WTC11 (cell line): ENCODE data around the gene SBNO2. TPM values are rescaled to one million over a fixed set of nuclear protein-coding genes. Genes with fewer than 3 reads are reported as not detected.
A peak's percentile ranks its signal among the peaks of the same experiment; 100 is the strongest.

ENCODE experiments used
- ATAC-seq: fragments of 200-7000 bp; cut with Tn5 transposase; 2 replicates; pipeline ENCODE4 v1.10.0; 2021; ENCODE audit warnings: mild to moderate bottlenecking, moderate library complexity
- CTCF ChIA-PET: fragments of 300-600 bp; sonication (Branson Sonifier 250); formaldehyde crosslinking; loops from one replicate; lab custom pipeline; 2021; ENCODE audit warnings: antibody characterized with exemption; lab: Charles Lee
- POLR2A ChIA-PET: fragments of 350-600 bp; sonication (Branson Sonifier 250); formaldehyde crosslinking; loops from one replicate; lab custom pipeline; 2021; ENCODE audit warnings: antibody characterized with exemption; lab: Charles Lee
- DNase-seq: peaks from one replicate; pipeline ENCODE4 v3.0.0; 2021; ENCODE audit warnings: low spot score
- H3K27ac Mint-ChIP-seq: 2 replicates; pipeline ENCODE4 v1.8.0; 2021; ENCODE audit warnings: mixed read lengths
- H3K27me3 Mint-ChIP-seq: 2 replicates; pipeline ENCODE4 v1.8.0; 2021; ENCODE audit warnings: low read depth, mild to moderate bottlenecking, moderate library complexity, mixed read lengths
- H3K36me3 Mint-ChIP-seq: 2 replicates; pipeline ENCODE4 v1.8.0; 2021; ENCODE audit warnings: mixed read lengths
- H3K4me1 Mint-ChIP-seq: 2 replicates; pipeline ENCODE4 v1.8.0; 2022; ENCODE audit warnings: mixed read lengths
- H3K4me3 Mint-ChIP-seq: 2 replicates; pipeline ENCODE4 v1.8.0; 2021; ENCODE audit warnings: mild to moderate bottlenecking, moderate library complexity, mixed read lengths
- H3K9me3 Mint-ChIP-seq: 2 replicates; pipeline ENCODE4 v1.8.0; 2021; ENCODE audit warnings: mixed read lengths
- CREB1 ChIP-seq: sonication (generic); formaldehyde crosslinking; IDR thresholded peaks from 2 replicates; pipeline ENCODE4 v1.8.0; 2023; ENCODE audit warnings: mild to moderate bottlenecking, missing genetic modification reagents
- E2F1 ChIP-seq: sonication (generic); formaldehyde crosslinking; IDR thresholded peaks from 2 replicates; pipeline ENCODE4 v1.8.0; 2022; ENCODE audit warnings: mild to moderate bottlenecking, missing genetic modification reagents
- E2F5 ChIP-seq: sonication (generic); formaldehyde crosslinking; IDR thresholded peaks from 2 replicates; pipeline ENCODE4 v1.8.1; 2022; ENCODE audit warnings: mild to moderate bottlenecking, moderate library complexity, missing genetic modification reagents
- ETV6 ChIP-seq: sonication (generic); formaldehyde crosslinking; IDR thresholded peaks from 2 replicates; pipeline ENCODE4 v1.8.1; 2022; ENCODE audit warnings: mild to moderate bottlenecking, missing genetic modification reagents
- NFE2L1 ChIP-seq: sonication (generic); formaldehyde crosslinking; IDR thresholded peaks from 2 replicates; pipeline ENCODE4 v1.8.1; 2023; ENCODE audit warnings: missing genetic modification reagents
- NR1H2 ChIP-seq: sonication (generic); formaldehyde crosslinking; IDR thresholded peaks from 2 replicates; pipeline ENCODE4 v1.9.0; 2021; ENCODE audit warnings: mild to moderate bottlenecking, moderate library complexity, missing genetic modification reagents
- NR2C2 ChIP-seq: sonication (generic); formaldehyde crosslinking; IDR thresholded peaks from 2 replicates; pipeline ENCODE4 v1.8.0; 2022; ENCODE audit warnings: mild to moderate bottlenecking, missing genetic modification reagents
- RORB ChIP-seq: fragments of 250-450 bp; sonication (Bioruptor Pico); IDR thresholded peaks from 2 replicates; pipeline ENCODE4 v1.9.0; 2021; ENCODE audit warnings: mild to moderate bottlenecking
- SMAD4 ChIP-seq: sonication (generic); formaldehyde crosslinking; IDR thresholded peaks from 2 replicates; pipeline ENCODE4 v1.8.0; 2022; ENCODE audit warnings: mild to moderate bottlenecking, missing genetic modification reagents
- SP1 ChIP-seq: sonication (generic); formaldehyde crosslinking; conservative IDR thresholded peaks from 2 replicates; pipeline ENCODE4 v1.8.1; 2022; ENCODE audit warnings: missing genetic modification reagents
- TP53 ChIP-seq: sonication (generic); formaldehyde crosslinking; IDR thresholded peaks from 2 replicates; pipeline ENCODE4 v1.8.1; 2023; ENCODE audit warnings: mild to moderate bottlenecking, missing genetic modification reagents
- ZNF671 ChIP-seq: fragments of 250-450 bp; sonication (Bioruptor Pico); IDR thresholded peaks from 2 replicates; pipeline ENCODE4 v1.8.0; 2021; ENCODE audit warnings: mild to moderate bottlenecking
- total RNA-seq: library from RNA; stranded (reverse); gene quantifications from 3 replicates; pipeline ENCODE4 v1.2.3, GENCODE V29; 2021
- TF ChIP-seq, protein P1 (sequence below): sonication (generic); formaldehyde crosslinking; IDR thresholded peaks from 2 replicates; pipeline ENCODE4 v1.8.1; 2023; ENCODE audit warnings: mild to moderate bottlenecking, moderate library complexity, missing genetic modification reagents
- TF ChIP-seq, protein P2 (sequence below): sonication (generic); formaldehyde crosslinking; IDR thresholded peaks from 2 replicates; pipeline ENCODE4 v1.8.1; 2022; ENCODE audit warnings: low read depth, missing genetic modification reagents, borderline replicate concordance
- TF ChIP-seq, protein P3 (sequence below): sonication (generic); formaldehyde crosslinking; IDR thresholded peaks from 2 replicates; pipeline ENCODE4 v1.8.1; 2023; ENCODE audit warnings: mild to moderate bottlenecking, missing genetic modification reagents, moderate library complexity
- TF ChIP-seq, protein P4 (sequence below): sonication (generic); formaldehyde crosslinking; IDR thresholded peaks from 2 replicates; pipeline ENCODE4 v1.8.0; 2022; ENCODE audit warnings: mild to moderate bottlenecking, missing genetic modification reagents

The SBNO2 gene
- total RNA-seq, 1 experiment from 2014 or later = 57.3 TPM

GRCh38 chr19:1082928-1083816, 90.9 kb downstream of the SBNO2 start:
- POLR2A ChIA-PET = interaction anchor here (0.5 to 2.4 kb wide), 11 partner anchors 11 to 1148 kb away, joined by 3 to 22 read pairs (median 7); partner anchors contain the start of genes ABCA7, ARHGAP45, CIRBP and CNN2
- DNase-seq (no peak), ATAC-seq (no peak)
- TF ChIP-seq NR2C2 (no peak), TP53 (CRISPR knock-in tag) (no peak), ZNF671 (CRISPR knock-in tag) (no peak), NR1H2 (CRISPR knock-in tag) (no peak), SMAD4 (CRISPR knock-in tag) (no peak), ETV6 (CRISPR knock-in tag) (no peak), E2F1 (no peak), NFE2L1 (CRISPR knock-in tag) (no peak), RORB (CRISPR knock-in tag) (no peak), CREB1 (CRISPR knock-in tag) (no peak)
- TF ChIP-seq, protein P1, sequence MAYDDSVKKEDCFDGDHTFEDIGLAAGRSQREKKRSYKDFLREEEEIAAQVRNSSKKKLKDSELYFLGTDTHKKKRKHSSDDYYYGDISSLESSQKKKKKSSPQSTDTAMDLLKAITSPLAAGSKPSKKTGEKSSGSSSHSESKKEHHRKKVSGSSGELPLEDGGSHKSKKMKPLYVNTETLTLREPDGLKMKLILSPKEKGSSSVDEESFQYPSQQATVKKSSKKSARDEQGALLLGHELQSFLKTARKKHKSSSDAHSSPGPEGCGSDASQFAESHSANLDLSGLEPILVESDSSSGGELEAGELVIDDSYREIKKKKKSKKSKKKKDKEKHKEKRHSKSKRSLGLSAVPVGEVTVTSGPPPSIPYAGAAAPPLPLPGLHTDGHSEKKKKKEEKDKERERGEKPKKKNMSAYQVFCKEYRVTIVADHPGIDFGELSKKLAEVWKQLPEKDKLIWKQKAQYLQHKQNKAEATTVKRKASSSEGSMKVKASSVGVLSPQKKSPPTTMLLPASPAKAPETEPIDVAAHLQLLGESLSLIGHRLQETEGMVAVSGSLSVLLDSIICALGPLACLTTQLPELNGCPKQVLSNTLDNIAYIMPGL (CRISPR knock-in tag) = no peak
- TF ChIP-seq, protein P2, sequence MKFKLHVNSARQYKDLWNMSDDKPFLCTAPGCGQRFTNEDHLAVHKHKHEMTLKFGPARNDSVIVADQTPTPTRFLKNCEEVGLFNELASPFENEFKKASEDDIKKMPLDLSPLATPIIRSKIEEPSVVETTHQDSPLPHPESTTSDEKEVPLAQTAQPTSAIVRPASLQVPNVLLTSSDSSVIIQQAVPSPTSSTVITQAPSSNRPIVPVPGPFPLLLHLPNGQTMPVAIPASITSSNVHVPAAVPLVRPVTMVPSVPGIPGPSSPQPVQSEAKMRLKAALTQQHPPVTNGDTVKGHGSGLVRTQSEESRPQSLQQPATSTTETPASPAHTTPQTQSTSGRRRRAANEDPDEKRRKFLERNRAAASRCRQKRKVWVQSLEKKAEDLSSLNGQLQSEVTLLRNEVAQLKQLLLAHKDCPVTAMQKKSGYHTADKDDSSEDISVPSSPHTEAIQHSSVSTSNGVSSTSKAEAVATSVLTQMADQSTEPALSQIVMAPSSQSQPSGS (CRISPR knock-in tag) = no peak
- CTCF ChIA-PET = interaction anchor here (0.8 to 4.8 kb wide), 22 partner anchors 11 to 284 kb away, joined by 3 to 109 read pairs (median 6); partner anchors contain the start of genes ABCA7, ARHGAP45, ATP5F1D and CNN2
- Mint-ChIP-seq H3K4me3 (no peak overlapping the region), H3K27ac (no peak overlapping the region), H3K4me1 (no peaks in the 10 kb centered on the region; the same call in 1 of the 2 replicates), H3K9me3 (no peaks in the 10 kb centered on the region), H3K36me3 (peaks cover 14% of the 10 kb centered on the region), H3K27me3 (no peaks in the 10 kb centered on the region)

DNA sequence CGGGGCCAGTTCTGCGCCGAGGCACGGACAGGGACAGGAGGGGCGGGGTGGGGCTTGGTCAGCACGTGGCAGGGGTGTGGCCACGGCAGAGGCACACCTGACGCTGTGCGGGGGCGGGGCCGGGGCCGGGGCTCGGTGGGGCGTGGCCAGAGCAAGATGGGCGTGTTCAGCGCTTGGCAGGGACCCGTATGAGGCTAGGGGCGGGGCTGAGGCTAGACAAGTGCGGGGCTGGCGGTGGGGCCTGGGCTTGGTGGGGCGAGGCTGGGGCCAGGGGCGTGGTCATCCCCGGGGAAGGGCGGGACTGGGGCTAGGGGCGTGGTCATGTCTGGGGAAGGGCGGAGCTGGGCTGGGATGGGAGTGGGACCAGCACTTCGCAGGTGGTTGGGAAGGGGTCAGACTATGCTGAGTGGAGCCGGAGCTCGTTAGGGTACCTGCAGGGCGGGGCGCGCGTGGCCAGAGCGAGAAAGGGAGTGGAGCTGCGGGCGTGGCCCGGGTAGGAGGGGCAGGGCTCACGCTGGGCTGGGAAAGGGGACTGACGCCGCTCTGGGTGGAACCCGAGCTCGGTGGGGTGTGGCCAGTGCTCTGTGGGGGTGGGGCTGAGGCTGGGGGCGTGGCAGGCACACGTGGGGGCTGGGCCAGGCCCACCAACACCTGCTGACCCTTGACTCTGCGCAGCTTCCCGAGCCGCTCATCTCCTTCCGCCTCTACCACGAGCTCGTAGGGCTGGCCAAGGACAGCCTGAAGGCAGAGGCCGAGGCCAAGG, 91.7 kb downstream of the SBNO2 start:
- TF ChIP-seq E2F5 (CRISPR knock-in tag) (no peak), SP1 (CRISPR knock-in tag) (peak; percentile 53; the same call in 1 of the 2 replicates)
- TF ChIP-seq, protein P3, sequence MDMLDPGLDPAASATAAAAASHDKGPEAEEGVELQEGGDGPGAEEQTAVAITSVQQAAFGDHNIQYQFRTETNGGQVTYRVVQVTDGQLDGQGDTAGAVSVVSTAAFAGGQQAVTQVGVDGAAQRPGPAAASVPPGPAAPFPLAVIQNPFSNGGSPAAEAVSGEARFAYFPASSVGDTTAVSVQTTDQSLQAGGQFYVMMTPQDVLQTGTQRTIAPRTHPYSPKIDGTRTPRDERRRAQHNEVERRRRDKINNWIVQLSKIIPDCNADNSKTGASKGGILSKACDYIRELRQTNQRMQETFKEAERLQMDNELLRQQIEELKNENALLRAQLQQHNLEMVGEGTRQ (CRISPR knock-in tag) = peak; percentile 57
- TF ChIP-seq, protein P4, sequence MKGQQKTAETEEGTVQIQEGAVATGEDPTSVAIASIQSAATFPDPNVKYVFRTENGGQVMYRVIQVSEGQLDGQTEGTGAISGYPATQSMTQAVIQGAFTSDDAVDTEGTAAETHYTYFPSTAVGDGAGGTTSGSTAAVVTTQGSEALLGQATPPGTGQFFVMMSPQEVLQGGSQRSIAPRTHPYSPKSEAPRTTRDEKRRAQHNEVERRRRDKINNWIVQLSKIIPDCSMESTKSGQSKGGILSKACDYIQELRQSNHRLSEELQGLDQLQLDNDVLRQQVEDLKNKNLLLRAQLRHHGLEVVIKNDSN (CRISPR knock-in tag) = peak; percentile 63
- TF ChIP-seq, all 79 proteins: peak for 3
- H3K4me3 Mint-ChIP-seq = peak overlapping the region; percentile 67
- H3K9me3 Mint-ChIP-seq = no peaks in the 10 kb centered on the region
- peaks cover 8% of the 10 kb centered on the region; the same call in 1 of the 2 replicates for H3K36me3 Mint-ChIP-seq
- peak; percentile 99 for DNase-seq
- peak; percentile 83 for ATAC-seq
- POLR2A ChIA-PET = interaction anchor here (0.6 to 2.4 kb wide), 17 partner anchors 11 to 332 kb away, joined by 3 to 22 read pairs (median 4); partner anchors contain the start of genes ABCA7, ARHGAP45, CIRBP and CNN2
- no peaks in the 10 kb centered on the region; the same call in 1 of the 2 replicates for H3K4me1 Mint-ChIP-seq
- H3K27me3 Mint-ChIP-seq = no peaks in the 10 kb centered on the region
- CTCF ChIA-PET = interaction anchor here (0.8 to 4.8 kb wide), 25 partner anchors 11 to 284 kb away, joined by 3 to 109 read pairs (median 5); partner anchors contain the start of genes ABCA7, ARHGAP45, ATP5F1D and CNN2
- peak overlapping the region; percentile 90 for H3K27ac Mint-ChIP-seq
